ENCODE measurements around the gene TIGD1. TPM values are rescaled to one million over a fixed set of nuclear protein-coding genes. Genes with fewer than 3 reads are reported as not detected.
"Not testable (repeated sequence)": the region's sequence is repeated elsewhere in the genome, so short reads cannot be mapped to it uniquely, and the experiment has no call there.

Gene TIGD1
- total and polyA plus RNA-seq, 11 donors: 0.99 to 3.8 (median 1.6) TPM

- TF ChIP-seq POLR2A (IDR thresholded peaks at IDR 0.05) (no peak), CTCF (IDR thresholded peaks at IDR 0.05) (no peak)
- Histone ChIP-seq H3K4me1 (peaks cover 0 to 12% (median 3%) of the 10 kb centered on the region in 12 donors), H3K27ac (no peak overlapping the region), H3K27me3 (no peaks in the 10 kb centered on the region), H3K36me3 (peaks cover 0 to 98% (median 90%) of the 10 kb centered on the region in 9 donors), H3K4me3 (no peak overlapping the region), H3K9me3 (no peaks in the 10 kb centered on the region)
- WGBS, 4 donors: 68 to 79% (median 76%) methylated on average over 7 of the region's 7 CpGs
- intact Hi-C loops (cut with DNase I): no loop called here
- ATAC-seq: no peak
- no peak for DNase-seq
Observed at GRCh38 chr2:232571026-232571474, 20.7 kb upstream of the TIGD1 start.

GRCh38 chr2:232570481-232570880 is 20.1 kb upstream of the TIGD1 start:
- ATAC-seq; H3K27ac ChIP-seq; H3K9me3 ChIP-seq; H3K27me3 ChIP-seq; H3K4me3 ChIP-seq; DNase-seq; intact Hi-C loops (cut with DNase I): not testable (repeated sequence)
- 96 to 100% (median 97%) methylated on average over 6 of the region's 6 CpGs for WGBS, 4 donors
- peaks cover 0 to 12% (median 3%) of the 10 kb centered on the region in 12 donors for H3K4me1 ChIP-seq
- H3K36me3 ChIP-seq: peaks cover 0 to 100% (median 96%) of the 10 kb centered on the region in 9 donors

- DNase-seq (no peak), ATAC-seq (peak in 1 of 4 donors; percentile 7)
- no peak for TF ChIP-seq CTCF (IDR thresholded peaks at IDR 0.05)
- no peak for TF ChIP-seq POLR2A (IDR thresholded peaks at IDR 0.05)
- 91 to 98% (median 93%) methylated on average over 9 of the region's 9 CpGs for WGBS, 4 donors
- Histone ChIP-seq H3K36me3 (peaks cover 0 to 100% (median 98%) of the 10 kb centered on the region in 9 donors), H3K27ac (no peak overlapping the region), H3K4me3 (no peak overlapping the region), H3K27me3 (no peaks in the 10 kb centered on the region), H3K9me3 (no peaks in the 10 kb centered on the region), H3K4me1 (peaks cover 0 to 12% (median 3%) of the 10 kb centered on the region in 12 donors)
- intact Hi-C loops (cut with DNase I): no loop called here
Observed at GRCh38 chr2:232569541-232569940, 19.2 kb upstream of the TIGD1 start.

- 58 to 66% (median 64%) methylated on average over 5 of the region's 5 CpGs for WGBS, 4 donors
- ATAC-seq: peak; percentile 76 to 83 (median 81)
- Histone ChIP-seq H3K4me3 (no peak overlapping the region), H3K36me3 (peaks cover 0 to 100% (median 99%) of the 10 kb centered on the region in 9 donors), H3K27ac (peak overlapping the region in 1 of 12 donors; percentile 19), H3K27me3 (no peaks in the 10 kb centered on the region), H3K9me3 (no peaks in the 10 kb centered on the region), H3K4me1 (peaks cover 0 to 12% (median 3%) of the 10 kb centered on the region in 12 donors)
- intact Hi-C loops (cut with DNase I): no loop called here
- peak in 1 of 5 donors; percentile 29 for DNase-seq
- TF ChIP-seq POLR2A (IDR thresholded peaks at IDR 0.05): no peak
- no peak for TF ChIP-seq CTCF (IDR thresholded peaks at IDR 0.05)
Observed at GRCh38 chr2:232568161-232568560, 17.8 kb upstream of the TIGD1 start.

DNA sequence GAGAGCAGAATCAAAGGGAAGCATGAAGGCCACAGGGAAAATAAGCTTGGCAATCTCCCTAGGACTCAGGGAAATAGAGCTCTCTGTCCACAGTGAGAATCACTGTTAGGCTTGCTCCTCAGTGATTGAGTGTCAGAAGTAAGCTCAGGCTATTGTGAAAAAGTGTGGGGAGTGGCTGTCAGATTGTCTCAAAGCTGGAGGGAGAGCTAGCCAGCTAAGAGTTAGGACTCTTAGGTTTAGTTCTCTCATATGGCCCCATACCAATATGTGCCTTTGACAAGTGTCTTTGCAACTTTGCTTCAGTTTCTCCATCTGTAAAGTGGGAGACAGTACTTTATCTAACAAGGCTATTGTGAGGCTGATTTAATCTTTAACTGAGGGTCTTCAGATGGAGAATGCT is 17.4 kb upstream of the TIGD1 start:
- peaks cover 0 to 100% (median 99%) of the 10 kb centered on the region in 9 donors for H3K36me3 ChIP-seq
- ATAC-seq (no peak), DNase-seq (no peak)
- no peaks in the 10 kb centered on the region for H3K27me3 ChIP-seq
- no peak overlapping the region for H3K27ac ChIP-seq
- no peak overlapping the region for H3K4me3 ChIP-seq
- intact Hi-C loops (cut with DNase I): no loop called here
- no peaks in the 10 kb centered on the region for H3K9me3 ChIP-seq
- TF ChIP-seq CTCF (IDR thresholded peaks at IDR 0.05): no peak
- no peak for TF ChIP-seq POLR2A (IDR thresholded peaks at IDR 0.05)
- H3K4me1 ChIP-seq: peaks cover 0 to 12% (median 3%) of the 10 kb centered on the region in 12 donors
